ENCODE results near the gene TSPAN15.

TSPAN15 gene

GRCh38 chr10:69489506-69490090 lies 38.3 kb downstream of the TSPAN15 start:
- DNase-seq: no peak

- DNase-seq: no peak
Observed at GRCh38 chr10:69490876-69491275, 39.6 kb downstream of the TSPAN15 start.

- DNase-seq: no peak
Observed at GRCh38 chr10:69491611-69492010, 40.3 kb downstream of the TSPAN15 start.

GRCh38 chr10:69492091-69492745 lies 41.0 kb downstream of the TSPAN15 start:
- no peak for DNase-seq

- no peak for DNase-seq
Observed at GRCh38 chr10:69492746-69493462, 41.6 kb downstream of the TSPAN15 start.

- DNase-seq: no peak
Observed at GRCh38 chr10:69494626-69495558, 43.6 kb downstream of the TSPAN15 start.

DNA sequence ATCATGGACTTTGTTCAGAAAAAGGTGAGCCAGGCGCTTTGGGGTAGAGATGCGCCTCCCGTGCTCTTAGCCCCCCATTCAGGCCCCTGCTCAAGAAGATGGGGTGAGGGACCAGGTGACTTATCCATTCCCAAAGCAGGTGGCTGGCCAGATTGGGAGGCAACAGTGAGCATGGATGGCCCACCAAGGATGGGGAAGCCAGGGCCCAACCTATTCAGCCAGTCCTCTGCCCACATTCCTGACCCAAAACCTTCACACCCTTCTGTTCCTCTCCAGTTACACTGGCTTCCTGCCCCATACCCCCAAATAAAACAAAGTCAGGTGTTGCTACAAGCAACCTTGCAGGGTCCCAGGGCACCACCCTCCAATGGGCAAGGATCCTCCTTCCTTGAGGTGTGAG lies 44.4 kb downstream of the TSPAN15 start:
- DNase-seq: no peak

DNA sequence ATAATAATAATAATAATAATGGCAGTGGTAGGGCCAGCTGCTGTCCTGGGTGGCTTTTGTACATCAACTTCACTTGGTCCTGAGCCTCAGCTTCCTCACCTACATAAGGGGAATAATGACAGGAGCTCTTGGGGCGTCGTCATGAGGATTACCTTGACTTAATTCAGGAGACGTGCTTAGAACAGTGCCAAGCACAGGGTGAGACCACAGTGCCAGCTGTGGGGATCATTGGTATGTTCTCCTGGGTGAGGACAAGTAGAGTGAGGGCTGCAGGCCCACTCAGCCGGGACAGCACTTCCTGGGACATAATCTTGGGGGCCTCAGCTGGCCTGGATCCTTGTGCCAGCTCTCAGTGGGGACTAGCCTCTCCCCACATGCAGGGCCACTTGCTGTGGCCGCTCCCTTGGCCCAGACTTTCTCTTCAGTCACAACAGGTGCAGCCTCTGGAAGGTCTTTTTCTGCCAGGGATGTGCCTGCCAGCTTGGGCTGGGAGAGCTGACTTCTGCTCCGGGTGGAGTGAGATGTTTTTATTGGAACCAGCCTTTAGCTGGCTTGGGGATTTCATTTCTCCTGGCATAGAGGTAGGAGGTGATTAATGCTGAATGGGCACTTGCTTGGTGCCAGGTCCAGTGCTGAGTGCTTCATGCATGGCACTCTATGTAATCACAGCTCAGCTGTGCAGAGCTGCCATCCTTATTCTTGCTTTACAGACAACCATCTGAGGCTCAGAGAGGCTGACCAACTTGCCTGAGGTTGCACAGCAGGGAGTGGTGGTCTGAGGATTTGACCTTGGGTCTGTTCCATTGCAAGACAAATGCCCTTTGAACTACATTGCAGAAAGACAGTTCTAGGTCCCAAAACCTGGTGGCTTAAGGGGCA lies 45.3 kb downstream of the TSPAN15 start:
- no peak for DNase-seq

DNA sequence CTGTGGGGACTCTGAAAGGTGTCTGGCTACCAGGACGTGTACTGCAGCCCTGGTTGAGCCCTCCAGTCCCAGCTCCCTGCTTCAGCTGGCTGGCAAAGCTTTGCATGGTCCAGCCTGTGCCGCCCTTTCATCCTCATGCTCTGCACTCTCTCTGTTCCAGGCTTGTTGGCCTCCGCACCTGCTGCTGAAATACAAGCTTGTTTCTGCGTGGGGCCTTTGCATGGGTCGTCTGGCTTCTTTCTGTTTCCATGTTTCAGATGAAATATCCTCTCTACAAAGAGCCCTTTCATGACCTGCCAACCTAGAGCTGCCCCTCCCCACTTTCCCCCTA lies 45.9 kb downstream of the TSPAN15 start:
- no peak for DNase-seq

DNA sequence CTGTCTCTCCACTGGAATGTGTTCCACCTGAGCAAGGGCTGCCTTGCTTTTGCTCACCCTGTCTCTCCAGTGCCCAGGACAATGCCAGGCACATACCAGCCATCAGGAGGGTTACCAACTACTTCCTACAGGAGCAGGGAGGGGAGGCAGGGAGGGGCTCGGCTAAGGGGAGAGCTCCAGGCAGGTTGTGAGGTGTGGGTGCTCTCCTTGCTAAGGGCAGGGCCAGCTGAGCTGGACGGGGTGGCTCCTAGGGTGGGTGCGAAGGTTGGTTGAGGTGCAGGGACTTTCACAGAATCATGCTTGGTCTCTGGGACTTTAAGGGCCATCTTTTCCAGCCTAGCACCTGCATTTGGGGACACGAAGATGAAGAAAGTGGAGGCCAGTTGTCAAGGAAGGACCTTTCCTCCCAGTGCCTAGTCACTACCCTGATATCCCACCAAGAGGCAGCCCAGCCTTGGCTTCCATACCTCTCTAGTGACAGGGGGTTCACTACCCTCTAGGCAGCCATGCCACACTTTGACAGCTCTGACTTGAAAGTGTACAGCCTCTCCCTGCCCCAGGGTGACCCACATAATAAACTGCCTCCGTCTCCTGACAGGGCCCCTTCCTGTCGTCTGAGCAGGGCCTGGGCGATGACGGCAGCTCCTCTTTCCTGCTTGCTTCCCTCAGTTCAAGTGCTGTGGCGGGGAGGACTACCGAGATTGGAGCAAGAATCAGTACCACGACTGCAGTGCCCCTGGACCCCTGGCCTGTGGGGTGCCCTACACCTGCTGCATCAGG lies 46.5 kb downstream of the TSPAN15 start:
- DNase-seq: peak; percentile 38

- DNase-seq: no peak
Observed at GRCh38 chr10:69498711-69499471, 47.6 kb downstream of the TSPAN15 start.

GRCh38 chr10:69499726-69500689 lies 48.7 kb downstream of the TSPAN15 start:
- DNase-seq: no peak

DNA sequence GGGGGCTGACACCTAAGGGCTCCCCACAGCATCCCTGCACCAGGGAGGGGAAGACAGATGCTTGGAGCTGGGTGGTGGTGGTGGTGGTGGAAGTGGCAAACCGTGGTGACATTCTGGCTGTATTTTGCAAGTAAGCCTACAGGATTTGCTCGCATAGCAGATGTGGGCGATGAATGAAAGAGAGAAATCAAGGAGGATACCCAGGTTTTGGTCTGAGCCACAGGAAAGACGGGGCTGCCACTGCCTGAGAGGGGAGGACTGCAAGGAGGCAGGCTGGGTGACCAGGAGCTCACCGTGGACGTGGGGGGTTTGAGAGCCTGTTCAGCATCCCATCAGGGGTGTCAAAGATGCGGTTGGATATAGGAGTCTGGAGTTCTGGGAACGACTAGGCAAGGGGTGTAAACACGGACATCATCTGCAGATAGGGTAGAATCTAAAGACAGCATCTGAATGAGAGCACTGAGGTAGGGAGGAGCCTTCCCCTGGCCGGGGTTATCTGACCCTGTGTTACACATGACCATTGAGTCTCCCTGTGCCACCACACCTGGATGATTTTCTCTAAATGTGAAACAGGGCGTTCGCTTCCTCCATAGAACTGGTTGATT lies 49.7 kb downstream of the TSPAN15 start:
- DNase-seq: no peak

DNA sequence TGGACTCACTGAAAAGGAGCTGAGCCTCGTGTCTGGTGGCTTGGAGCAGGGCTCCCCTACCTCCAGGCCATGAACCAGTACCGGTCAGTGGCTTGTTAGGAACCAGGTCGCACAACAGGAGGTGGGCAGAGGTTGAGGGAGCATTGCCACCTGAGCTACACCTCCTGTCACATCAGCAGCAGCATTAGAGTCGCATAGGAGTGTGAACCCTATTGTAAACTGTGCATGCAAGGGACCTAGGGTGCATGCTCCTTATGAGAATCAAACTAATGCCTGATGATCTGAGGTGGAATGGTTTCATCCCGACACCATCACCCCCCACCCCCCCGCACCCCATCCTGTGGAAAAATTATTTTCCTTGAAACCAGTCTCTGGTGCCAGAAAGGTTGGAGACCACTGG lies 50.4 kb downstream of the TSPAN15 start:
- DNase-seq: no peak

DNA sequence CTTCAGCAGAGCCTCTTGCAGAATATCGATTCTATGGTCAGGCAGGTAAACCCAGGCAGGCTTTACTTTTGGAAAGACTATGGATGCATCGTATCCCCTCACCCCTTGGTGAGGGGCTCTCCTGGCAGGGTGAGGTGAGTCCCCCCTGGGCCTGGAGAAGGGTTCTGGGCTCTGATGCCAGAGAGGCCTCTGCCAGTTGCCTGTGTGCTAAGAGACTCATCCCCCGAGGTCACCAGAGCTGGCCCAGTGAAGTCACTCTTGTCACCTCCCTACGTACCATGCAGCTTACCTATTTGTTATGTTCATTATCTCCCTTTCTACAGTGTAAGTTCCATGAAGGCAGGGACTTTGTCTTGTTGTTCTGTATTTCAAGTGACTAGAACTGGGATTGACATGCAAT lies 51.3 kb downstream of the TSPAN15 start:
- no peak for DNase-seq

DNA sequence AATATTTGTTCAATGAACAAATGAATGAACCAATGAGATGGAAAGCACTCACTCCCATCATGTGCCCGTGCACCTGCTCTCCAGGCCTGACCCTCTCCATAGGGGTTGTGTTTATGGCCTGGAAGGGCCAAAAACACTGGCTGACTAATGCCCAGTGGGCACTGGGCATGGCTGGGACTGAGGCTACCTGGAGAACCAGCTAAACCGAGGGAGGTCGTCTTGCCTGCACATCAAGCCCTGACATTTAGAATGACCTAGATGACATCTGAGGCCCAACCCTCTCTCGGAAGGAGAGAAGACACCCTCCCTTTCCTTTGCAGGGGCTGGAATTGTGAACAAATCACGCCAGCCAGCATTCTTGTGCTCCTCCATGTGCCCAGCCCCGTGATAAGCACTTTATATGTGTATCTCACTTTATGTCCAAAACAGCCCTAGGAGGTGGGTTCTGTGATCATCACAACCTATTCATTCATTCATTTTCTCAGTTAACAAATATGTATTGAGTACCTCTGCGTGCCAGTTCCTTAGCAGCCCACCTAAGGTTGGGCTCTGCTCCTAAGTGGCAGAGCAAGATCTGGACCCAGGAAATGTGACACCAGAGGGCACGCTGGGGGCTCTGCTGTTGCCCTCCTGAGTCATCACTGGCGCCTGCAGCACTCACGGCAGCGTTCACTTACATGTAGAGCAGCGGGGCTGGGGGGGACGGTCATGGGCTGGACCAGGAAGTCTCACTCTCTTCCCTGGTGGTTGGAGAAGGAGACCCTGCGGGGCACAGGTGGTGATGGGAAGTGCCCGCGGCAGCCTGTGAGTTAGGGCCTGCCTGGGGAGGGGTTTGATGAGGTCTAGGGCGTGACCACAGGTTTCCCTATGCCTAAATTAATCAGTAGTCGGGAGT lies 52.0 kb downstream of the TSPAN15 start:
- DNase-seq: no peak

DNA sequence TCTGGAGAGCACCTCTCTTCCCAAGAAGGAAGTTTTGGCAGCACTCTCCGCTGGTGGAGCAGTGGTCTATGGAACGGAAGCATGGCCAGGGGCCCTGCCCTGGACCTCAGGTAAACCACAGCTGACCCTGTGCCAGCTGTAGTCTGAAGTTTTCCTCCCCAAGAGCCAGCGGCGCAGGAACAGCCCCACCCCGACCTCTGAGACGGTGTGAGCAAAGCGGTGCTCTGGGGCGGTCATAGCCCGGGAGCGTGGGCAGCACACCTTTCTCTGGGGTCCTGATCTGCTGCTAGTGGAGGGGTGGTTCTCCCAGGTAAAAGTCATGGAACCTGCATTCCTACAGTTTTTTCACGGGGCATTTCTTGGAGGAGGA lies 52.6 kb downstream of the TSPAN15 start:
- DNase-seq: no peak

Measured in central memory CD4-positive, alpha-beta T cell (primary cell).